K562 (cell line): Measurements from ENCODE around the gene APOA1.

Experiments
- CHD7 ChIP-seq: fragments of 200-600 bp; sonication (generic); IDR thresholded peaks from one replicate; pipeline ENCODE4 v1.6.1; 2012; ENCODE audit warnings: mild to moderate bottlenecking, low read depth, low read length, inconsistent platforms
- FOXJ3 ChIP-seq: sonication (generic); formaldehyde crosslinking; IDR thresholded peaks from 2 replicates; pipeline ENCODE4 v1.4.0; 2020; ENCODE audit warnings: mild to moderate bottlenecking, missing genetic modification reagents
- FOXM1 ChIP-seq, 2 experiments: fragments of 450-650 bp in 1 of 2; sonication (generic) in 1 of 2; formaldehyde crosslinking in 1 of 2; IDR thresholded peaks; 2 replicates each; pipeline versions ENCODE4 v1.6.1 to v1.9.0; 2017 to 2022; ENCODE audit warnings: low read depth in 2 of 2, mild to moderate bottlenecking in 2 of 2, missing genetic modification reagents in 1 of 2, moderate library complexity in 1 of 2
- HNRNPH1 ChIP-seq: fragments of 200-400 bp; formaldehyde crosslinking; optimal IDR thresholded peaks from 2 replicates; pipeline ENCODE3; 2017; ENCODE audit warnings: low read depth, mild to moderate bottlenecking, low read length, moderate library complexity
- JUND ChIP-seq, 2 experiments: IDR thresholded peaks; 2 replicates in 1 of 2; 3 replicates in 1 of 2; pipeline ENCODE4 v1.6.1; 2011; ENCODE audit warnings: borderline replicate concordance in 2 of 2, low read depth in 2 of 2, low read length in 2 of 2, improper control_type of control experiment in 1 of 2, missing biosample characterization in 1 of 2, missing genetic modification characterization in 1 of 2, missing genetic modification reagents in 1 of 2
- NONO ChIP-seq, 2 experiments: fragments of 200-400 bp in 1 of 2; fragments of 450-650 bp in 1 of 2; formaldehyde crosslinking in 1 of 2; IDR thresholded peaks; 2 replicates each; pipeline ENCODE4 v1.6.1; 2017; ENCODE audit warnings: low read depth in 2 of 2, mild to moderate bottlenecking in 2 of 2, moderate library complexity in 2 of 2, low read length in 1 of 2
- TRIM24 ChIP-seq, 2 experiments: fragments of 450-650 bp; IDR thresholded peaks; 2 replicates each; pipeline ENCODE4 v1.6.1; 2016
- ZBTB1 ChIP-seq: sonication (generic); formaldehyde crosslinking; IDR thresholded peaks from 2 replicates; pipeline ENCODE4 v1.8.1; 2023; ENCODE audit warnings: missing genetic modification reagents, low read depth, mild to moderate bottlenecking, borderline replicate concordance
- ZBTB8A ChIP-seq: fragments of 450-650 bp; IDR thresholded peaks from 2 replicates; pipeline ENCODE4 v1.6.1; 2018; ENCODE audit warnings: mild to moderate bottlenecking, moderate library complexity; ENCODE audit not compliant: partially characterized antibody
- ZNF347 ChIP-seq: fragments of 450-650 bp; formaldehyde crosslinking; IDR thresholded peaks from 2 replicates; pipeline ENCODE4 v1.4.0; 2020; ENCODE audit warnings: low read depth, mild to moderate bottlenecking, moderate library complexity
- ZNF780A ChIP-seq: fragments of 250-450 bp; sonication (Bioruptor Pico); IDR thresholded peaks from 2 replicates; pipeline ENCODE4 v1.5.0; 2021; ENCODE audit warnings: mild to moderate bottlenecking
- TF ChIP-seq, protein P1 (sequence below): fragments of 450-650 bp; IDR thresholded peaks from 2 replicates; pipeline ENCODE4 v1.7.1; 2018; ENCODE audit warnings: mild to moderate bottlenecking, low read depth; ENCODE audit not compliant: partially characterized antibody

- TF ChIP-seq ZBTB1 (no peak), ZBTB8A (no peak), TRIM24 (IDR thresholded peaks at IDR 0.05) (no peak), FOXM1 (IDR thresholded peaks at IDR 0.05; ENCODE audit: low read depth) (no peak), FOXM1 (CRISPR knock-in tag; IDR thresholded peaks at IDR 0.05; ENCODE audit: low read depth) (no peak), HNRNPH1 (no peak), CHD7 (no peak), FOXJ3 (CRISPR knock-in tag) (no peak), NONO (IDR thresholded peaks at IDR 0.05; ENCODE audit: low read depth in 2 of 2, low read length in 1 of 2) (no peak), ZNF347 (CRISPR knock-in tag) (no peak), JUND (IDR thresholded peaks at IDR 0.05; ENCODE audit: borderline replicate concordance, low read depth, low read length) (no peak), JUND (tag; IDR thresholded peaks at IDR 0.05; ENCODE audit: borderline replicate concordance, low read depth, low read length) (no peak), ZNF780A (CRISPR knock-in tag) (no peak)
- TF ChIP-seq, protein P1, sequence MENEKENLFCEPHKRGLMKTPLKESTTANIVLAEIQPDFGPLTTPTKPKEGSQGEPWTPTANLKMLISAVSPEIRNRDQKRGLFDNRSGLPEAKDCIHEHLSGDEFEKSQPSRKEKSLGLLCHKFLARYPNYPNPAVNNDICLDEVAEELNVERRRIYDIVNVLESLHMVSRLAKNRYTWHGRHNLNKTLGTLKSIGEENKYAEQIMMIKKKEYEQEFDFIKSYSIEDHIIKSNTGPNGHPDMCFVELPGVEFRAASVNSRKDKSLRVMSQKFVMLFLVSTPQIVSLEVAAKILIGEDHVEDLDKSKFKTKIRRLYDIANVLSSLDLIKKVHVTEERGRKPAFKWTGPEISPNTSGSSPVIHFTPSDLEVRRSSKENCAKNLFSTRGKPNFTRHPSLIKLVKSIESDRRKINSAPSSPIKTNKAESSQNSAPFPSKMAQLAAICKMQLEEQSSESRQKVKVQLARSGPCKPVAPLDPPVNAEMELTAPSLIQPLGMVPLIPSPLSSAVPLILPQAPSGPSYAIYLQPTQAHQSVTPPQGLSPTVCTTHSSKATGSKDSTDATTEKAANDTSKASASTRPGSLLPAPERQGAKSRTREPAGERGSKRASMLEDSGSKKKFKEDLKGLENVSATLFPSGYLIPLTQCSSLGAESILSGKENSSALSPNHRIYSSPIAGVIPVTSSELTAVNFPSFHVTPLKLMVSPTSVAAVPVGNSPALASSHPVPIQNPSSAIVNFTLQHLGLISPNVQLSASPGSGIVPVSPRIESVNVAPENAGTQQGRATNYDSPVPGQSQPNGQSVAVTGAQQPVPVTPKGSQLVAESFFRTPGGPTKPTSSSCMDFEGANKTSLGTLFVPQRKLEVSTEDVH: no peak
These were observed 11.3 kb downstream of the APOA1 start for GRCh38 chr11:116825854-116826750.
